Gastroesophageal sphincter (tissue), 3 donors: ENCODE data around the gene EXOG.

Experiments used
- CTCF ChIP-seq, 4 experiments: fragments of 200-600 bp in 2 of 4; fragments of 450-650 bp in 2 of 4; sonication (generic) in 1 of 4; IDR thresholded peaks; one replicate each; pipeline ENCODE4 v1.5.1; 2017 to 2019; ENCODE audit warnings: antibody characterized with exemption in 4 of 4, mild to moderate bottlenecking in 2 of 4, moderate library complexity in 2 of 4
- POLR2A ChIP-seq, 2 donors: fragments of 450-650 bp; IDR thresholded peaks; one replicate each; pipeline ENCODE4 v1.6.1; 2017; ENCODE audit warnings: antibody characterized with exemption in 2 of 2, mild to moderate bottlenecking in 2 of 2, moderate library complexity in 1 of 2
- POLR2AphosphoS5 ChIP-seq: sonication (generic); formaldehyde crosslinking; IDR thresholded peaks from one replicate; pipeline ENCODE4 v1.6.1; 2017; ENCODE audit warnings: antibody characterized with exemption

DNA sequence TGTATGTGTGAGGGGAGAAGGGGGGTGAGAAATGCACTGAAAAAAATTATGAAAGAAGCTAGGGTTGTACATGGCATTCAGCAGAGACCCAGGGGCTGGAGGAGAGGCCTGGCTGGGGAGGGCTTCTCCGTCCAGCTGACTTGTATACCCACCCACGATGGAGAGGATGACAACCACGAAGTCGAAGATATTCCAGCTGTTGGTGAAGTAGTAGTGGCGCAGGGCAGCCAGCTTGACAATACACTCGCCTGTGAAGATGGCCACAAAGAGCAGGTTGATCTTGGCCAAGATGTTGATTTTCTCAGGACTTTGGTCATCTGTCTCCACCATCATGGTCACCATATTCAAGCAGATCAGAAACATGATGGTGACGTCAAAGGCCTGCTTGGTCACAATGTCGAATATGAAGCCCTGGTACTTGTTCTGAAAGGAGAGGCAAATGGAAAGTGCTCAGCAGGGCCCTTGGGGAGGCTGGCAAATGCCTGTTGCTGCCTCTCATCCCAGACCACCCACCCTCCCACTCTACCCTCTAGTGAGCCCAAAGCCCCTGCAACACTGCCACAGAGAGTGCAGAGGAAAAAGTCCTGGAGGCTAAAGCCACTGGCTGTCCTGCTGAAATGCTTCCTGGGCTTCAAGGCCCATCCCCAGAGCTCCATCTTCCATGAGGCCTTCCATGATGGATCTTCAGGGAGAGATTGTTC, 58.1 kb downstream of the EXOG start:
- no peak for TF ChIP-seq POLR2A (IDR thresholded peaks at IDR 0.05)
- no peak for TF ChIP-seq CTCF (IDR thresholded peaks at IDR 0.05)
- no peak for TF ChIP-seq POLR2AphosphoS5
